Liver (tissue), 9 donors: ENCODE data around the gene NWD2. TPM values are rescaled to one million over a fixed set of nuclear protein-coding genes. Genes with fewer than 3 reads are reported as not detected.

Source experiments
- DNase-seq: peaks from one replicate; pipeline ENCODE4 v3.0.0-alpha.2; 2017; ENCODE audit warnings: low spot score
- H3K27ac ChIP-seq, 2 donors: one replicate each; pipeline ENCODE4 v1.7.0; 2013; ENCODE audit warnings: inconsistent platforms in 2 of 2, low read length in 2 of 2, control low read depth in 1 of 2, low read depth in 1 of 2, mild to moderate bottlenecking in 1 of 2
- H3K27me3 ChIP-seq, 4 donors: one replicate each; pipeline versions ENCODE4 v1.6.1 to v1.7.0; 2013; ENCODE audit warnings: low read length in 3 of 4, inconsistent platforms in 1 of 4, mild to moderate bottlenecking in 1 of 4, moderate library complexity in 1 of 4; ENCODE audit not compliant: control insufficient read depth in 4 of 4, insufficient read depth in 4 of 4
- H3K36me3 ChIP-seq, 4 donors: one replicate each; pipeline versions ENCODE4 v1.6.1 to v1.7.0; 2013; ENCODE audit warnings: low read length in 3 of 4, mild to moderate bottlenecking in 3 of 4, low read depth in 1 of 4, moderate library complexity in 1 of 4; ENCODE audit not compliant: control insufficient read depth in 4 of 4, insufficient read depth in 3 of 4
- H3K4me1 ChIP-seq, 4 donors: one replicate each; pipeline versions ENCODE4 v1.6.1 to v1.7.0; 2013; ENCODE audit warnings: low read length in 3 of 4, mild to moderate bottlenecking in 3 of 4, moderate library complexity in 1 of 4; ENCODE audit not compliant: control insufficient read depth in 4 of 4, insufficient read depth in 4 of 4
- H3K4me3 ChIP-seq, 3 donors: one replicate each; pipeline versions ENCODE4 v1.6.1 to v1.7.0; 2013; ENCODE audit warnings: low read length in 3 of 3, control low read depth in 1 of 3, low read depth in 1 of 3, mild to moderate bottlenecking in 1 of 3
- H3K9ac ChIP-seq, 2 donors: one replicate each; pipeline ENCODE4 v1.7.0; 2013; ENCODE audit warnings: low read length in 2 of 2, mild to moderate bottlenecking in 2 of 2, moderate library complexity in 2 of 2, control low read depth in 1 of 2, low read depth in 1 of 2
- H3K9me3 ChIP-seq, 4 donors: one replicate each; pipeline versions ENCODE4 v1.6.1 to v1.7.0; 2013; ENCODE audit warnings: low read length in 3 of 4; ENCODE audit not compliant: control insufficient read depth in 4 of 4
- CTCF ChIP-seq: fragments of 150-350 bp; IDR thresholded peaks from 2 replicates; pipeline ENCODE4 v1.5.1; 2017; ENCODE audit warnings: improper control_type of control experiment, low read depth, low read length; ENCODE audit not compliant: missing input control
- EGR1 ChIP-seq, 2 donors: IDR thresholded peaks; 2 replicates each; pipeline ENCODE4 v1.6.1; 2016 to 2018; ENCODE audit warnings: antibody characterized with exemption in 2 of 2, low read depth in 2 of 2
- FOXA1 ChIP-seq: IDR thresholded peaks from 2 replicates; pipeline ENCODE4 v1.6.1; 2016; ENCODE audit warnings: antibody characterized with exemption
- FOXA2 ChIP-seq: IDR thresholded peaks from 2 replicates; pipeline ENCODE4 v1.6.1; 2016; ENCODE audit warnings: antibody characterized with exemption
- GABPA ChIP-seq, 2 donors: IDR thresholded peaks in 1 of 2; conservative IDR thresholded peaks in 1 of 2; 2 replicates each; pipeline ENCODE4 v1.6.1; 2016; ENCODE audit warnings: antibody characterized with exemption in 2 of 2, mild to moderate bottlenecking in 1 of 2, moderate library complexity in 1 of 2
- HNF4A ChIP-seq, 2 donors: conservative IDR thresholded peaks; 2 replicates each; pipeline ENCODE4 v1.6.1; 2016; ENCODE audit warnings: antibody characterized with exemption in 2 of 2, mild to moderate bottlenecking in 2 of 2
- HNF4G ChIP-seq: IDR thresholded peaks from 2 replicates; pipeline ENCODE4 v1.6.1; 2016; ENCODE audit warnings: antibody characterized with exemption
- JUND ChIP-seq, 2 donors: IDR thresholded peaks; 2 replicates each; pipeline ENCODE4 v1.6.1; 2016; ENCODE audit warnings: antibody characterized with exemption in 2 of 2
- MAX ChIP-seq: IDR thresholded peaks from 2 replicates; pipeline ENCODE4 v1.6.1; 2016; ENCODE audit warnings: antibody characterized with exemption
- RXRA ChIP-seq, 2 donors: IDR thresholded peaks; 2 replicates each; pipeline ENCODE4 v1.6.1; 2017 to 2018; ENCODE audit warnings: antibody characterized with exemption in 2 of 2, mild to moderate bottlenecking in 1 of 2
- SP1 ChIP-seq: IDR thresholded peaks from 2 replicates; pipeline ENCODE4 v1.6.1; 2018; ENCODE audit warnings: antibody characterized with exemption, mild to moderate bottlenecking
- TAF1 ChIP-seq: conservative IDR thresholded peaks from 2 replicates; pipeline ENCODE4 v1.6.1; 2016; ENCODE audit warnings: antibody characterized with exemption, mild to moderate bottlenecking
- ZBTB33 ChIP-seq: IDR thresholded peaks from 2 replicates; pipeline ENCODE4 v1.6.1; 2016; ENCODE audit warnings: antibody characterized with exemption
- WGBS: extraction: QIAGEN DNeasy Blood & Tissue Kit; methylation state at CpG from one replicate; pipeline ENCODE4 v1.1.7; 2013; 5-methylcytosine and 5-hydroxymethylcytosine counted together
- polyA plus RNA-seq, 2 donors: library from polyadenylated mRNA; stranded (reverse) in 1 of 2; unstranded in 1 of 2; fragments of 200-250 nt in 1 of 2; fragments of >200 nt in 1 of 2; fragmentation: Nextera tagmentation in 1 of 2; extraction: Ambion mirVana in 1 of 2; gene quantifications; one replicate each; pipeline versions ENCODE4 v1.2.1 to v1.2.3, GENCODE V29; 2013 to 2015
- total RNA-seq, 2 donors: library from RNA; depleted of rRNA; stranded (reverse); fragments of >200 nt; gene quantifications; one replicate each; pipeline ENCODE4 v1.2.3, GENCODE V29; 2014
- TF ChIP-seq, protein P1 (sequence below): IDR thresholded peaks from 2 replicates; pipeline ENCODE4 v1.6.1; 2016; ENCODE audit warnings: antibody characterized with exemption, mild to moderate bottlenecking
- TF ChIP-seq, protein P2 (sequence below): IDR thresholded peaks from 2 replicates; pipeline ENCODE4 v1.6.1; 2016; ENCODE audit warnings: antibody characterized with exemption
- donor health status: healthy.
- donor health status: healthy.
- donor health status: healthy.
- donor health status: healthy.
- donor health status: healthy.

The NWD2 gene
- total and polyA plus RNA-seq, 4 donors: 0.08 to 0.37 TPM; not detected in 2

- no peak for TF ChIP-seq EGR1 (IDR thresholded peaks at IDR 0.05; ENCODE audit: low read depth in 2 of 2)
- no peak for TF ChIP-seq ZBTB33
- TF ChIP-seq HNF4G: no peak
- no peak for TF ChIP-seq FOXA2
- TF ChIP-seq TAF1: no peak
- no peak overlapping the region for H3K27ac ChIP-seq
- H3K4me1 ChIP-seq: peaks cover 5 to 26% (median 16%) of the 10 kb centered on the region in 4 donors
These were observed 243.1 kb downstream of the NWD2 start for GRCh38 chr4:37487668-37488067.

DNA sequence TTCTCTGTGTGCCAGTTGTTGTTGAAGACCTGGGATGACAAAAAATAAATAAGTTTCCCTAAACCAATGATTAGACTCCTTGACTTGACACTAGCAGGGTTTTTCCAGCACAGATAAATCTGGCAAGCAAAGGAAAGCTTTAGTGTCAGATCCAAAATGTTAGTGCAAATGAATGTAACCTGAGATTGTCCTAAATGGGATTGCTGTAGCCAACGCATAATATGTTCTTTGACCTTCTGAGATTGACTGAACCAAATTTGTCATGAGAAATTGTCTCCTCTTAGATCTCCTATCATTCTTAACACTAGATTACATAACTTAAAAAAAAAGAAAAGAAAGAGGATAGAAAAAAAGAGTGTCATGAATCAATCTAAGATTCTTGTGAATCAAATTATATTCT lies 245.2 kb downstream of the NWD2 start:
- H3K9ac ChIP-seq: peak overlapping the region in 1 of 2 donors; percentile 70
- H3K9me3 ChIP-seq: no peaks in the 10 kb centered on the region
- no peaks in the 10 kb centered on the region for H3K27me3 ChIP-seq
- H3K27ac ChIP-seq: peak overlapping the region; percentile 68 to 69
- WGBS: 35% methylated on average over 1 of the region's 1 CpG
- DNase-seq: no peak
- H3K4me3 ChIP-seq: no peak overlapping the region
- no peaks in the 10 kb centered on the region for H3K36me3 ChIP-seq
- TF ChIP-seq RXRA (IDR thresholded peaks at IDR 0.05) (no peak), TAF1 (no peak), CTCF (no peak), HNF4A (conservative IDR thresholded peaks at IDR 0.05) (peak; percentile 39 to 40), HNF4G (no peak), MAX (no peak)
- peaks cover 2 to 15% (median 6%) of the 10 kb centered on the region in 4 donors for H3K4me1 ChIP-seq

More at GRCh38 chr4:37487668-37488067, 243.1 kb downstream of the NWD2 start:
- H3K27me3 ChIP-seq: no peaks in the 10 kb centered on the region
- no peak overlapping the region for H3K4me3 ChIP-seq
- DNase-seq: no peak
- H3K36me3 ChIP-seq: no peaks in the 10 kb centered on the region
- H3K9ac ChIP-seq: no peak overlapping the region
- H3K9me3 ChIP-seq: no peaks in the 10 kb centered on the region

GRCh38 chr4:37490391-37491347 lies 246.1 kb downstream of the NWD2 start:
- Histone ChIP-seq H3K9me3 (no peaks in the 10 kb centered on the region), H3K36me3 (no peaks in the 10 kb centered on the region), H3K27ac (peak overlapping the region; percentile 68 to 69), H3K4me3 (no peak overlapping the region), H3K4me1 (peaks cover 2 to 15% (median 6%) of the 10 kb centered on the region in 4 donors), H3K27me3 (no peaks in the 10 kb centered on the region), H3K9ac (peak overlapping the region; percentile 10 to 70)
- DNase-seq: no peak
- 43% methylated on average over 9 of the region's 9 CpGs for WGBS
- TF ChIP-seq RXRA (IDR thresholded peaks at IDR 0.05) (peak; percentile 9 to 39), HNF4A (conservative IDR thresholded peaks at IDR 0.05) (peak; percentile 76 to 78), EGR1 (IDR thresholded peaks at IDR 0.05; ENCODE audit: low read depth in 2 of 2) (no peak), HNF4G (no peak), TAF1 (no peak), JUND (IDR thresholded peaks at IDR 0.05) (no peak), SP1 (peak; percentile 32), GABPA (IDR thresholded peaks at IDR 0.05 in 1 of 2, conservative IDR thresholded peaks at IDR 0.05 in 1 of 2) (no peak), FOXA1 (peak; percentile 9), FOXA2 (peak; percentile 14), CTCF (no peak)
- TF ChIP-seq, protein P1, sequence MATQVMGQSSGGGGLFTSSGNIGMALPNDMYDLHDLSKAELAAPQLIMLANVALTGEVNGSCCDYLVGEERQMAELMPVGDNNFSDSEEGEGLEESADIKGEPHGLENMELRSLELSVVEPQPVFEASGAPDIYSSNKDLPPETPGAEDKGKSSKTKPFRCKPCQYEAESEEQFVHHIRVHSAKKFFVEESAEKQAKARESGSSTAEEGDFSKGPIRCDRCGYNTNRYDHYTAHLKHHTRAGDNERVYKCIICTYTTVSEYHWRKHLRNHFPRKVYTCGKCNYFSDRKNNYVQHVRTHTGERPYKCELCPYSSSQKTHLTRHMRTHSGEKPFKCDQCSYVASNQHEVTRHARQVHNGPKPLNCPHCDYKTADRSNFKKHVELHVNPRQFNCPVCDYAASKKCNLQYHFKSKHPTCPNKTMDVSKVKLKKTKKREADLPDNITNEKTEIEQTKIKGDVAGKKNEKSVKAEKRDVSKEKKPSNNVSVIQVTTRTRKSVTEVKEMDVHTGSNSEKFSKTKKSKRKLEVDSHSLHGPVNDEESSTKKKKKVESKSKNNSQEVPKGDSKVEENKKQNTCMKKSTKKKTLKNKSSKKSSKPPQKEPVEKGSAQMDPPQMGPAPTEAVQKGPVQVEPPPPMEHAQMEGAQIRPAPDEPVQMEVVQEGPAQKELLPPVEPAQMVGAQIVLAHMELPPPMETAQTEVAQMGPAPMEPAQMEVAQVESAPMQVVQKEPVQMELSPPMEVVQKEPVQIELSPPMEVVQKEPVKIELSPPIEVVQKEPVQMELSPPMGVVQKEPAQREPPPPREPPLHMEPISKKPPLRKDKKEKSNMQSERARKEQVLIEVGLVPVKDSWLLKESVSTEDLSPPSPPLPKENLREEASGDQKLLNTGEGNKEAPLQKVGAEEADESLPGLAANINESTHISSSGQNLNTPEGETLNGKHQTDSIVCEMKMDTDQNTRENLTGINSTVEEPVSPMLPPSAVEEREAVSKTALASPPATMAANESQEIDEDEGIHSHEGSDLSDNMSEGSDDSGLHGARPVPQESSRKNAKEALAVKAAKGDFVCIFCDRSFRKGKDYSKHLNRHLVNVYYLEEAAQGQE: peak; percentile 36
- TF ChIP-seq, protein P2, sequence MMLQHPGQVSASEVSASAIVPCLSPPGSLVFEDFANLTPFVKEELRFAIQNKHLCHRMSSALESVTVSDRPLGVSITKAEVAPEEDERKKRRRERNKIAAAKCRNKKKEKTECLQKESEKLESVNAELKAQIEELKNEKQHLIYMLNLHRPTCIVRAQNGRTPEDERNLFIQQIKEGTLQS: no peak
